Vagina (tissue), 2 donors: ENCODE results near the gene NEUROD4. TPM values are rescaled to one million over a fixed set of nuclear protein-coding genes. Genes with fewer than 3 reads are reported as not detected.

Experiments
- DNase-seq, 2 donors: peaks; one replicate each; pipeline ENCODE4 v3.0.0-alpha.2; 2017; ENCODE audit errors: extremely low spot score in 2 of 2
- H3K27ac ChIP-seq: fragments of 200-600 bp; sonication (generic); one replicate; pipeline ENCODE4 v1.5.1; 2019
- H3K27me3 ChIP-seq: fragments of 200-600 bp; sonication (generic); one replicate; pipeline ENCODE4 v1.5.1; 2019
- H3K36me3 ChIP-seq, 2 donors: fragments of 200-600 bp; sonication (generic); one replicate each; pipeline ENCODE4 v1.5.1; 2017 to 2019
- H3K4me1 ChIP-seq: fragments of 200-600 bp; sonication (generic); one replicate; pipeline ENCODE4 v1.5.1; 2019
- H3K4me3 ChIP-seq, 2 donors: fragments of 200-600 bp; sonication (generic); 1 replicate in 1 of 2; 2 replicates in 1 of 2; pipeline ENCODE4 v1.5.1; 2016 to 2019
- H3K9me3 ChIP-seq: fragments of 200-600 bp; sonication (generic); one replicate; pipeline ENCODE4 v1.5.1; 2019
- CTCF ChIP-seq, 3 experiments: fragments of 450-650 bp in 2 of 3; fragments of 200-600 bp in 1 of 3; sonication (generic) in 1 of 3; IDR thresholded peaks; one replicate each; pipeline ENCODE4 v1.5.1; 2017 to 2019; ENCODE audit warnings: antibody characterized with exemption in 3 of 3, mild to moderate bottlenecking in 2 of 3, moderate library complexity in 2 of 3
- POLR2A ChIP-seq, 2 donors: fragments of 450-650 bp; IDR thresholded peaks; one replicate each; pipeline ENCODE4 v1.6.1; 2017; ENCODE audit warnings: antibody characterized with exemption in 2 of 2, mild to moderate bottlenecking in 2 of 2, moderate library complexity in 2 of 2
- POLR2AphosphoS5 ChIP-seq, 2 donors: sonication (generic); formaldehyde crosslinking; IDR thresholded peaks; one replicate each; pipeline ENCODE4 v1.9.0; 2017; ENCODE audit warnings: antibody characterized with exemption in 2 of 2, mild to moderate bottlenecking in 2 of 2, low read depth in 1 of 2; ENCODE audit not compliant: insufficient read depth in 1 of 2
- intact Hi-C: fragments of 100-400 bp; cut with DNase I; formaldehyde crosslinking; loops from one replicate; pipeline ENCODE4 v1.15.1; 2023
- total RNA-seq: library from RNA; depleted of rRNA; stranded (reverse); fragments of >200 nt; gene quantifications from one replicate; pipeline ENCODE4 v1.2.3, GENCODE V29; 2016

The NEUROD4 gene
- total RNA-seq, 1 donor from 2014 or later: not detected

- H3K9me3 ChIP-seq: no peaks in the 10 kb centered on the region
- intact Hi-C loops: no loop called here
- DNase-seq: no peak
- H3K36me3 ChIP-seq: no peaks in the 10 kb centered on the region
- H3K27ac ChIP-seq: no peak overlapping the region
- H3K27me3 ChIP-seq: no peaks in the 10 kb centered on the region
- H3K4me3 ChIP-seq: no peak overlapping the region
- TF ChIP-seq CTCF (IDR thresholded peaks at IDR 0.05) (no peak), POLR2A (IDR thresholded peaks at IDR 0.05) (no peak), POLR2AphosphoS5 (IDR thresholded peaks at IDR 0.05; ENCODE audit: insufficient read depth in 1 of 2, low read depth in 1 of 2) (no peak)
- H3K4me1 ChIP-seq: no peaks in the 10 kb centered on the region
Measured at GRCh38 chr12:55043542-55043941, 23.8 kb downstream of the NEUROD4 start.

DNA sequence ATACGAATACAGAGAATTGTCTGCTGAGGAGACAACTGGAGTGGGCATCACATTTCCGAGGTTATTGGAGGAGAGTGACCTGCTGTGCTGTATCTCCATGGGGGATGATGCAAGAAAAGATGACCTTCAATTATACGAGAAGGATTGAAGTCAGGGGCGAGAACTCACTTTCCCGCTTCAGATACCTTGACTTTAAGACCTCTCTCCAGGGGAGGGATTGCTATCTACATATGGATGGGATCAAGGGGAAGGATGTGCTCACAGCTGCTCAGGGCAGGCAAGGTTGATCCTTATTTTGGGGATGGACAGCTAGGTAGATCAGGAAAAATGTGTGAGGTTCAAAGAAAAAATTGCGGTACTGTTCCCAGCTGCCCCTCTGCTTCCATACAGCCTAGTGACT, 24.4 kb downstream of the NEUROD4 start:
- Histone ChIP-seq H3K36me3 (no peaks in the 10 kb centered on the region), H3K4me1 (no peaks in the 10 kb centered on the region), H3K4me3 (no peak overlapping the region), H3K27me3 (no peaks in the 10 kb centered on the region), H3K9me3 (no peaks in the 10 kb centered on the region), H3K27ac (no peak overlapping the region)
- TF ChIP-seq POLR2AphosphoS5 (IDR thresholded peaks at IDR 0.05; ENCODE audit: insufficient read depth in 1 of 2, low read depth in 1 of 2) (no peak), POLR2A (IDR thresholded peaks at IDR 0.05) (no peak), CTCF (IDR thresholded peaks at IDR 0.05) (no peak)
- intact Hi-C loops: no loop called here
- no peak for DNase-seq

DNA sequence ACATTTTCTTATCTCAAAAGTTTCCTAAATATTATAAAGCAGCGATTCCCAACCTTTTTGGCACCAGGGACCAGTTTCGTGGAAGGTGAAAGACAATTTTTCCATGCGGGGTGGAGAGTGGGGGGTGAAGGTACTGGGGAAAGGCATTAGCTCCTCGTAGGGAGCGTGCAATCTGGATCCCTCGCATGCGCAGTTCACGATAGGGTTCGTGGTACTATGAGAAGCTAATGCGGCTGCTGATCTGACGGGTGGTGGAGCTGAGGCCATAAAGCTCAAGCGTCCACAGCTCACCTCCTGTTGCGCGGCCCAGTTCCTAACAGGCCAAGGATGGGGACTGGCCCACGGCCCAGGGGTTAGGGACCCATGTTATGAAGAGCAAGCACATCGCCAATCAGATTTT, 29.9 kb downstream of the NEUROD4 start:
- H3K36me3 ChIP-seq: no peaks in the 10 kb centered on the region

DNA sequence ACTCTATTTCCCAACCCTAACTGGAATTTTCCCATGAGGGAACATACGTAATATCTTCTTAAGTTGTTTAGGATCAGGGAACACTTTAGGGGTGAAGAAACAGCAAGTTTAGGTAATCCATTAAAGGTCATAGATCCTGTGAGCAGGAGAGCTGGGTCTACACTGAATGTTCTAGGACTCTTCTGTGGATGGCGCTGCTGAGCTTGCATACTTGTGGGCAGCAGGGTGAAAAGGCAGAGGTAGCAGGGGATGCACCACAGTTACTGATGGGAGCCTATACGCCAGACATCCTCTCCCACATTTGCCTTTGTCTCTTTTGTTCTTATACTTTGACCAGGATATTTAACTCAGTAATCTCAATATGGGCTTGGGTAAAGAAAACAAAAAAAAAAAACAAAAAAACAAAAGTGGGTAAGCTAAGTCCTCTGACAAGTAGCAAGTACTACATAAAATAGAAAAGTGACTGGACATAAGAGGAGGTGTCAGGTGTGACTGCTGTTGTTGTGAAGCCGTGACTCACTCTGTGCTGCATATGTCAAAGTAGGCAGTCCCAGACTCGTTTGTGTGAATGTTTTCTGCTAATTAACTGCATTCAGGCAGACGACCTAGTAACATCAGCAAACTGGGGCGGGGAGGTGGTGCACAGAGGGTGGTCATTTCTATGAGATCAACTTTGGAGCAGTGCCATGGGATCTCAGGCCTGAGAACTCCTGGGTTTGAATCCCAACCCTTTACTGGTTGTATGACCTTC, 31.6 kb downstream of the NEUROD4 start:
- H3K9me3 ChIP-seq: no peaks in the 10 kb centered on the region
- no peak overlapping the region for H3K27ac ChIP-seq
- H3K27me3 ChIP-seq: no peaks in the 10 kb centered on the region
- H3K36me3 ChIP-seq: no peaks in the 10 kb centered on the region
- H3K4me1 ChIP-seq: no peaks in the 10 kb centered on the region
- no peak for DNase-seq
- intact Hi-C loops: no loop called here
- H3K4me3 ChIP-seq: no peak overlapping the region
- TF ChIP-seq POLR2A (IDR thresholded peaks at IDR 0.05) (no peak), POLR2AphosphoS5 (IDR thresholded peaks at IDR 0.05; ENCODE audit: insufficient read depth in 1 of 2, low read depth in 1 of 2) (no peak), CTCF (IDR thresholded peaks at IDR 0.05) (no peak)

More for the DNA sequence above, 29.9 kb downstream of the NEUROD4 start:
- H3K4me3 ChIP-seq: no peak overlapping the region
- intact Hi-C loops: no loop called here
- no peaks in the 10 kb centered on the region for H3K27me3 ChIP-seq
- H3K9me3 ChIP-seq: no peaks in the 10 kb centered on the region
- no peaks in the 10 kb centered on the region for H3K4me1 ChIP-seq
- no peak for DNase-seq
- TF ChIP-seq CTCF (IDR thresholded peaks at IDR 0.05) (no peak), POLR2A (IDR thresholded peaks at IDR 0.05) (no peak), POLR2AphosphoS5 (IDR thresholded peaks at IDR 0.05; ENCODE audit: insufficient read depth in 1 of 2, low read depth in 1 of 2) (no peak)
- no peak overlapping the region for H3K27ac ChIP-seq

DNA sequence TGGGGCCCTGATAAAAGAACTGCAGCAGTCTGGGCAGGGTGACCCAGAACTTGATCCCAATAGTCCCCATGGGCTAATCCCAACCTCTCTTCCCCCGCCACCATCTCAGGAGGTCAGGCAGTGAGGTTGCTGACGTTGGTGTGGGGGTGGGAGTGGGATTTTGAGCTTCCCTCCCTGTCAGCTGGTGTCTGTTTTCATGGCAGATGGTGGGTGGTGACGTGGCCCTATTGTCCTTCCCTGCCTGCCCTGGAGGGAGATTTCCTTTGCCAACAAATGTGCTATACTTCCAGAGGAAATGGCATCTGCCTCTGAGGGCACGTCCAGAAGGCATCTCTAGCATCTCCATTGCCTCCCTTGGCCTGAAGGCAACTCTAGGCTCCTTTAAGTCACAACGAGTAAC, 37.7 kb downstream of the NEUROD4 start:
- TF ChIP-seq POLR2AphosphoS5 (IDR thresholded peaks at IDR 0.05; ENCODE audit: insufficient read depth in 1 of 2, low read depth in 1 of 2) (no peak), POLR2A (IDR thresholded peaks at IDR 0.05) (no peak), CTCF (IDR thresholded peaks at IDR 0.05) (no peak)
- Histone ChIP-seq H3K36me3 (no peaks in the 10 kb centered on the region), H3K9me3 (no peaks in the 10 kb centered on the region), H3K4me1 (no peaks in the 10 kb centered on the region), H3K27me3 (no peaks in the 10 kb centered on the region), H3K4me3 (no peak overlapping the region), H3K27ac (no peak overlapping the region)
- intact Hi-C loops: no loop called here
- DNase-seq: no peak
